ENCODE data around the gene GLMN.
A peak's percentile ranks its signal among the peaks of the same experiment; 100 is the strongest.

GRCh38 chr1:92299477-92300150 lies 827 bp upstream of the GLMN start:
- TF ChIP-seq ELF1 (IDR thresholded peaks at IDR 0.05) (no peak), GABPA (IDR thresholded peaks at IDR 0.05; ENCODE audit: low read depth) (no peak), CTCF (IDR thresholded peaks at IDR 0.05) (no peak), IRF3 (IDR thresholded peaks at IDR 0.05; ENCODE audit: low read depth, low read length) (no peak), TAF1 (IDR thresholded peaks at IDR 0.05; ENCODE audit: borderline replicate concordance, low read depth, low read length) (no peak), MXI1 (IDR thresholded peaks at IDR 0.05; ENCODE audit: low read depth, low read length) (peak; percentile 19; the same call in 1 of the 2 replicates), YY1 (IDR thresholded peaks at IDR 0.05; ENCODE audit: low read depth) (no peak), RAD21 (IDR thresholded peaks at IDR 0.05; ENCODE audit: low read length) (no peak), EZH2phosphoT487 (IDR thresholded peaks at IDR 0.05; ENCODE audit: borderline replicate concordance, low read depth) (no peak)

Measured in SK-N-SH (cell line).